ENCODE data around the gene INHBB.
A peak's percentile ranks its signal among the peaks of the same experiment; 100 is the strongest.

Gene INHBB

DNA sequence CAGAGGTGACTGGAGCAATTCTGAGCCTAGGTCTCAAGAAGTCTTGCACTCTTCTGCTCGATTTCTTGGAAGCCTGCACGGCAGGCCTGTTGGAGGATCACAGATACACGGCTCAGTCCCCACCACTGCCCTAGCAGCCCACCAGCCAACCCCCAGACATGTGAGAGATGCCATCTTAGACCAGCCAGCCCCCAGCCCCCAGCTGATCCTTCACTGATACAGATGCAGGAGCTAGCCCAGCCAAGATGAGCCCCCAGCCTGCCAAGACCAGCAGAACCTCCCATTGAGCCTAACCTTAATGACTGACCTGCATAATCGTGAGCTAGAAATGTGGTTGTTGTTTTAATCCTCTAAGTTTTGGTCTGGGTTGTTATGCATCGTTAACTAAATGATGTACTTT lies 47.5 kb downstream of the INHBB start:
- H3K27ac ChIP-seq, result no peak overlapping the region
- peak; percentile 65 for DNase-seq (ENCODE audit: low spot score)
- no peak overlapping the region for H3K4me3 ChIP-seq
- TF ChIP-seq, protein P1, sequence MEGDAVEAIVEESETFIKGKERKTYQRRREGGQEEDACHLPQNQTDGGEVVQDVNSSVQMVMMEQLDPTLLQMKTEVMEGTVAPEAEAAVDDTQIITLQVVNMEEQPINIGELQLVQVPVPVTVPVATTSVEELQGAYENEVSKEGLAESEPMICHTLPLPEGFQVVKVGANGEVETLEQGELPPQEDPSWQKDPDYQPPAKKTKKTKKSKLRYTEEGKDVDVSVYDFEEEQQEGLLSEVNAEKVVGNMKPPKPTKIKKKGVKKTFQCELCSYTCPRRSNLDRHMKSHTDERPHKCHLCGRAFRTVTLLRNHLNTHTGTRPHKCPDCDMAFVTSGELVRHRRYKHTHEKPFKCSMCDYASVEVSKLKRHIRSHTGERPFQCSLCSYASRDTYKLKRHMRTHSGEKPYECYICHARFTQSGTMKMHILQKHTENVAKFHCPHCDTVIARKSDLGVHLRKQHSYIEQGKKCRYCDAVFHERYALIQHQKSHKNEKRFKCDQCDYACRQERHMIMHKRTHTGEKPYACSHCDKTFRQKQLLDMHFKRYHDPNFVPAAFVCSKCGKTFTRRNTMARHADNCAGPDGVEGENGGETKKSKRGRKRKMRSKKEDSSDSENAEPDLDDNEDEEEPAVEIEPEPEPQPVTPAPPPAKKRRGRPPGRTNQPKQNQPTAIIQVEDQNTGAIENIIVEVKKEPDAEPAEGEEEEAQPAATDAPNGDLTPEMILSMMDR (IDR thresholded peaks at IDR 0.05), result no peak

- H3K4me3 ChIP-seq, result no peak overlapping the region
- TF ChIP-seq, protein P1 (IDR thresholded peaks at IDR 0.05), result no peak
- H3K27ac ChIP-seq, result no peak overlapping the region
- DNase-seq (ENCODE audit: low spot score), result no peak
Measured at GRCh38 chr2:120394764-120395163, 48.8 kb downstream of the INHBB start.

GRCh38 chr2:120395221-120396012 lies 49.5 kb downstream of the INHBB start:
- H3K27ac ChIP-seq, result no peak overlapping the region
- TF ChIP-seq, protein P1 (IDR thresholded peaks at IDR 0.05), result no peak
- peak; percentile 62 for DNase-seq (ENCODE audit: low spot score)
- H3K4me3 ChIP-seq, result no peak overlapping the region

GRCh38 chr2:120396013-120396860 lies 50.3 kb downstream of the INHBB start:
- H3K4me3 ChIP-seq, result no peak overlapping the region
- TF ChIP-seq, protein P1 (IDR thresholded peaks at IDR 0.05), result no peak
- peak; percentile 65 for DNase-seq (ENCODE audit: low spot score)
- H3K27ac ChIP-seq, result no peak overlapping the region

GRCh38 chr2:120396861-120397811 lies 51.2 kb downstream of the INHBB start:
- H3K27ac ChIP-seq, result no peak overlapping the region
- peak; percentile 64 for DNase-seq (ENCODE audit: low spot score)
- H3K4me3 ChIP-seq, result no peak overlapping the region
- TF ChIP-seq, protein P1 (IDR thresholded peaks at IDR 0.05), result no peak

All from coronary artery (tissue), 2 donors.